Tongue (tissue), 3 donors: ENCODE data around the gene CDKN2B-AS1. TPM values are rescaled to one million over a fixed set of nuclear protein-coding genes. Genes with fewer than 3 reads are reported as not detected.

Source experiments
- DNase-seq: peaks from one replicate; pipeline ENCODE4 v3.0.0-alpha.2; 2015
- small RNA-seq: library from RNA; depleted of rRNA; stranded (forward); fragments of <200 nt; gene quantifications from one replicate; pipeline ENCODE3, GENCODE V24; 2014; ENCODE audit warnings: low replicate concordance
- total RNA-seq: library from RNA; depleted of rRNA; stranded (reverse); fragments of >200 nt; gene quantifications from one replicate; pipeline ENCODE4 v1.2.3, GENCODE V29; 2014

The CDKN2B-AS1 gene
- total RNA-seq, 1 donor from 2014 or later: not detected

- no peak for DNase-seq
These were observed 162.7 kb downstream of the CDKN2B-AS1 start for GRCh38 chr9:22157276-22157675.

GRCh38 chr9:22157828-22158227 is 163.2 kb downstream of the CDKN2B-AS1 start:
- DNase-seq: no peak

- DNase-seq: no peak
These were observed 163.7 kb downstream of the CDKN2B-AS1 start for GRCh38 chr9:22158271-22158670.

- no peak for DNase-seq
These were observed 164.3 kb downstream of the CDKN2B-AS1 start for GRCh38 chr9:22158927-22159346.

- no peak for DNase-seq
These were observed 165.0 kb downstream of the CDKN2B-AS1 start for GRCh38 chr9:22159586-22159985.

- no peak for DNase-seq
These were observed 165.6 kb downstream of the CDKN2B-AS1 start for GRCh38 chr9:22160221-22160620.

- DNase-seq: no peak
These were observed 170.6 kb downstream of the CDKN2B-AS1 start for GRCh38 chr9:22165144-22165543.

- DNase-seq: no peak
These were observed 174.7 kb downstream of the CDKN2B-AS1 start for GRCh38 chr9:22169243-22169642.

- no peak for DNase-seq
These were observed 175.3 kb downstream of the CDKN2B-AS1 start for GRCh38 chr9:22169727-22170503.

Small RNA genes within 50 kb of the gene (small RNA-seq; reads per million reads assigned to genes)
- gene RF01909: not detected
- not detected for gene RF02045

Other genes with a start within 250 kb of the CDKN2B-AS1 start
- gene MTAP, start 192.2 kb upstream of the CDKN2B-AS1 start, total RNA-seq: 38.0 TPM
- gene CDKN2A, start 399 bp upstream of the CDKN2B-AS1 start, total RNA-seq: not detected
- 2.2 TPM for gene CDKN2B, start 14.5 kb downstream of the CDKN2B-AS1 start, total RNA-seq